AG04450 (cell line): ENCODE measurements around the gene SIRT4. TPM values are rescaled to one million over a fixed set of nuclear protein-coding genes. Genes with fewer than 3 reads are reported as not detected.
"Not testable (repeated sequence)": the region's sequence is repeated elsewhere in the genome, so short reads cannot be mapped to it uniquely, and the experiment has no call there.

Experiments used
- CTCF ChIA-PET: fragments of 300-600, 350-600 bp; formaldehyde crosslinking; extraction: SDS; loops from one replicate; lab custom pipeline; 2022; ENCODE audit warnings: antibody characterized with exemption, inconsistent platforms; lab: Charles Lee
- POLR2A ChIA-PET: fragments of 350-600 bp; formaldehyde crosslinking; extraction: SDS; loops from one replicate; lab custom pipeline; 2021; ENCODE audit warnings: antibody characterized with exemption, inconsistent platforms; lab: Yijun Ruan, JAX
- DNase-seq: peaks from one replicate; pipeline ENCODE4 v3.0.0-alpha.2; 2011; ENCODE audit warnings: low read depth, low spot score
- H3K27ac ChIP-seq: one replicate; pipeline ENCODE4 v1.5.1; 2012; ENCODE audit warnings: low read depth, low read length, control low read depth
- H3K27me3 ChIP-seq: one replicate; pipeline ENCODE4 v1.6.0; 2012; ENCODE audit warnings: low read length; ENCODE audit not compliant: control insufficient read depth, insufficient read depth
- H3K4me3 ChIP-seq: 2 replicates; pipeline ENCODE4 v1.5.1; 2011; ENCODE audit warnings: mild to moderate bottlenecking, low read depth, low read length, control low read depth
- H3K9me3 ChIP-seq: 2 replicates; pipeline ENCODE4 v1.5.1; 2012; ENCODE audit warnings: low read length; ENCODE audit not compliant: control insufficient read depth, insufficient read depth
- CTCF ChIP-seq: IDR thresholded peaks from 2 replicates; pipeline ENCODE4 v1.5.1; 2011; ENCODE audit warnings: low read depth, low read length, control low read depth, inconsistent platforms
- polyA plus RNA-seq: library from polyadenylated mRNA; depleted of rRNA; stranded (reverse); fragments of >200 nt; gene quantifications from 2 replicates; pipeline ENCODE4 v1.2.3, GENCODE V29; 2011

The SIRT4 gene
- polyA plus RNA-seq, 1 experiment, result 1.9 TPM

DNA sequence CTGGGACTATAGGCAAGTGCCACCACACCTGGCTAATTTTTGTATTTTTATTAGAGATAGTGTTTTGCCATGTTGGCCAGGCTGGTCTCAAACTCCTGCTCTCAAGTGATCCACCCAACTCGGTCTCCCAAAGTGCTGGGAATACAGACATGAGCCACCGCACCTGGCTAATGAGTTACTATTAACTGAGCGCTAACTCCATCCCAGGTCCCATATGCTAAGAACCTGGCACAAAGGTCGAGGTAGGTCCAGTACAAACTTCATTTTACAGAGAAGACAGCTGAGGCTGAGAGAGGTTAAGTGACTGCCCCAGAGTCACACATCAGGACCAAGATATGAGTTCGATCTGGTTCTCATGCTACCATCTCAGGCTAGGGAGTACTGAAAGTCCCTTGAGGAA lies 29.9 kb downstream of the SIRT4 start:
- DNase-seq, result no peak
- Histone ChIP-seq H3K4me3 (no peak overlapping the region), H3K27ac (no peak overlapping the region), H3K9me3 (peaks cover 7% of the 10 kb centered on the region), H3K27me3 (peaks cover 24% of the 10 kb centered on the region)
- POLR2A ChIA-PET, result no interaction called here
- TF ChIP-seq CTCF, result no peak
- CTCF ChIA-PET, result interaction anchor here (1.2 kb wide), 1 partner anchor 15 kb away, joined by 3 read pairs; no protein-coding TSS in a partner anchor

- Histone ChIP-seq H3K27me3 (peaks cover 21% of the 10 kb centered on the region), H3K9me3 (peaks cover 7% of the 10 kb centered on the region), H3K27ac (no peak overlapping the region), H3K4me3 (no peak overlapping the region)
- POLR2A ChIA-PET, result no interaction called here
- no peak for DNase-seq
- no peak for TF ChIP-seq CTCF
- CTCF ChIA-PET, result interaction anchor here (0.6 to 1.2 kb wide), 2 partner anchors 15 to 25 kb away, joined by 3 to 4 read pairs; no protein-coding TSS in a partner anchor
These were observed 30.4 kb downstream of the SIRT4 start for GRCh38 chr12:120332523-120332922.

DNA sequence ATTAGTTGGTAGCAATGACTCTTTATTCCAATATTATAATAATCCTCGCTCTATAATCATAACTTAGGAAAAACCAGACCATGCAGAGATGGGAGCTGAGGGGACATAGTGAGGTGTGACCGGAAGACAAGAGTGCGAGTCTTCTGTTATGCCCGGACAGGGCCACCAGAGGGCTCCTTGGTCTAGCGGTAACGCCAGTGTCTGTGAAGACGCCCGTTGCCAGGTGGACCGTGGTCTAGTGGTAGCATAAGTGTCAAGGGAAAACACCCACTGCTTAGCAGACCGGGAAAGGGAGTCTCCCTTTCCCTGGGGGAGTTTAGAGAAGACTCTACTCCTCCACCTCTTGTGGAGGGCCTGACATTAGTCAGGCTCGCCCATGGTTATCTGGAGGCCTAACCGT lies 33.3 kb downstream of the SIRT4 start:
- H3K4me3 ChIP-seq, H3K27ac ChIP-seq, DNase-seq, POLR2A ChIA-PET: not testable (repeated sequence)
- peak; percentile 66 for TF ChIP-seq CTCF
- H3K9me3 ChIP-seq, result peaks cover 11% of the 10 kb centered on the region
- CTCF ChIA-PET, result interaction anchor here (0.5 to 1.6 kb wide), 5 partner anchors 9 to 745 kb away, joined by 3 to 9 read pairs (median 6); no protein-coding TSS in a partner anchor
- peaks cover 21% of the 10 kb centered on the region for H3K27me3 ChIP-seq

- CTCF ChIA-PET, result interaction anchor here (1.3 to 1.6 kb wide), 3 partner anchors 10 to 95 kb away, joined by 3 to 9 read pairs (median 3); no protein-coding TSS in a partner anchor
- DNase-seq, H3K27ac ChIP-seq, H3K4me3 ChIP-seq, POLR2A ChIA-PET: not testable (repeated sequence)
- Histone ChIP-seq H3K9me3 (peaks cover 11% of the 10 kb centered on the region), H3K27me3 (peaks cover 19% of the 10 kb centered on the region)
These were observed 34.3 kb downstream of the SIRT4 start for GRCh38 chr12:120336392-120336791.

- POLR2A ChIA-PET, result no interaction called here
These were observed 35.6 kb downstream of the SIRT4 start for GRCh38 chr12:120337730-120338129.

More at GRCh38 chr12:120337730-120338129, 35.6 kb downstream of the SIRT4 start:
- Histone ChIP-seq H3K4me3 (no peak overlapping the region), H3K27ac (no peak overlapping the region), H3K27me3 (peaks cover 17% of the 10 kb centered on the region), H3K9me3 (peaks cover 11% of the 10 kb centered on the region)
- DNase-seq, result no peak
- CTCF ChIA-PET, result no interaction called here
- TF ChIP-seq CTCF, result no peak
